ENCODE results near the gene DGKB.

GRCh38 chr7:14751461-14751860 is 151.1 kb downstream of the DGKB start:
- no peak for TF ChIP-seq CTCF (IDR thresholded peaks at IDR 0.05; ENCODE audit: insufficient read depth, low read length)
- TF ChIP-seq POLR2AphosphoS5 (IDR thresholded peaks at IDR 0.05; ENCODE audit: low read depth), result peak; percentile 72; the same call in 1 of the 2 replicates
- TF ChIP-seq REST (IDR thresholded peaks at IDR 0.05; ENCODE audit: insufficient replicate concordance, low read depth), result no peak
